Measurements from ENCODE around the gene DPYSL3. TPM values are rescaled to one million over a fixed set of nuclear protein-coding genes. Genes with fewer than 3 reads are reported as not detected.

The DPYSL3 gene
- total RNA-seq, 1 experiment from 2014 or later = 24.8 TPM

DNA sequence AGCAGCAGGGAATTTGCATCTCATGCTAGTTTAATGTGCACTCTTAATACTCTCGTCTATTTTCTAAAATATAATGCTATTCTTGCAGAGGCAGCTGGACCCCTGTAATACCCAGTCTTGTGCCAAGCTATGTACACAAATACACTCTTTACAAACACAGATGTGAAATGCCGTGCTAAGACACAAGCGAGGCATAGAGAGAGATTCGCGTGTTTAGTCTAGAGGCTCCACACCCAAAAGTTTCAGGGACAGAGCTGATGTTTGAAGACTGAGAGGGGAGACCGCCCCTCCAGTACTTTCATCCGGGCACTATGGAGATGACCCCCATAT is 1.2 kb downstream of the DPYSL3 start:
- no peaks in the 10 kb centered on the region for H3K36me3 ChIP-seq (ENCODE audit: insufficient read depth, low read length, poor library complexity, severe bottlenecking)
- TF ChIP-seq EZH2 (IDR thresholded peaks at IDR 0.05; ENCODE audit: borderline replicate concordance, low read depth, low read length, poor library complexity, severe bottlenecking) = no peak
- TF ChIP-seq, protein P1, sequence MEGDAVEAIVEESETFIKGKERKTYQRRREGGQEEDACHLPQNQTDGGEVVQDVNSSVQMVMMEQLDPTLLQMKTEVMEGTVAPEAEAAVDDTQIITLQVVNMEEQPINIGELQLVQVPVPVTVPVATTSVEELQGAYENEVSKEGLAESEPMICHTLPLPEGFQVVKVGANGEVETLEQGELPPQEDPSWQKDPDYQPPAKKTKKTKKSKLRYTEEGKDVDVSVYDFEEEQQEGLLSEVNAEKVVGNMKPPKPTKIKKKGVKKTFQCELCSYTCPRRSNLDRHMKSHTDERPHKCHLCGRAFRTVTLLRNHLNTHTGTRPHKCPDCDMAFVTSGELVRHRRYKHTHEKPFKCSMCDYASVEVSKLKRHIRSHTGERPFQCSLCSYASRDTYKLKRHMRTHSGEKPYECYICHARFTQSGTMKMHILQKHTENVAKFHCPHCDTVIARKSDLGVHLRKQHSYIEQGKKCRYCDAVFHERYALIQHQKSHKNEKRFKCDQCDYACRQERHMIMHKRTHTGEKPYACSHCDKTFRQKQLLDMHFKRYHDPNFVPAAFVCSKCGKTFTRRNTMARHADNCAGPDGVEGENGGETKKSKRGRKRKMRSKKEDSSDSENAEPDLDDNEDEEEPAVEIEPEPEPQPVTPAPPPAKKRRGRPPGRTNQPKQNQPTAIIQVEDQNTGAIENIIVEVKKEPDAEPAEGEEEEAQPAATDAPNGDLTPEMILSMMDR (conservative IDR thresholded peaks at IDR 0.05; ENCODE audit: low read depth, low read length) = no peak
- peaks cover 27% of the 10 kb centered on the region for H3K4me1 ChIP-seq (ENCODE audit: insufficient read depth, low read length, poor library complexity, severe bottlenecking)
- POLR2A ChIA-PET (ENCODE audit: low non-redundant PET) = interaction anchor here (0.5 kb wide), 1 partner anchor 49 kb away, joined by 4 read pairs; no protein-coding TSS in a partner anchor
- no peak for DNase-seq (ENCODE audit: low spot score)
- BruUV-seq (replicated peaks) = no TSS peak
- no peaks in the 10 kb centered on the region for H3K9me3 ChIP-seq (ENCODE audit: low read depth, low read length, poor library complexity, severe bottlenecking)
- no peaks in the 10 kb centered on the region for H3K27me3 ChIP-seq (replicated peaks; ENCODE audit: insufficient read depth, low read depth, low read length, poor library complexity)
- intact Hi-C loops (cut with micrococcal nuclease; ENCODE audit: unreplicated experiment) = no loop called here
- CTCF ChIA-PET = no interaction called here
- no peak overlapping the region for H3K27ac ChIP-seq (ENCODE audit: low read depth, low read length, poor library complexity, severe bottlenecking)
- H3K4me3 ChIP-seq (ENCODE audit: low read depth, low read length, poor library complexity, severe bottlenecking) = peak overlapping the region; percentile 61

DNA sequence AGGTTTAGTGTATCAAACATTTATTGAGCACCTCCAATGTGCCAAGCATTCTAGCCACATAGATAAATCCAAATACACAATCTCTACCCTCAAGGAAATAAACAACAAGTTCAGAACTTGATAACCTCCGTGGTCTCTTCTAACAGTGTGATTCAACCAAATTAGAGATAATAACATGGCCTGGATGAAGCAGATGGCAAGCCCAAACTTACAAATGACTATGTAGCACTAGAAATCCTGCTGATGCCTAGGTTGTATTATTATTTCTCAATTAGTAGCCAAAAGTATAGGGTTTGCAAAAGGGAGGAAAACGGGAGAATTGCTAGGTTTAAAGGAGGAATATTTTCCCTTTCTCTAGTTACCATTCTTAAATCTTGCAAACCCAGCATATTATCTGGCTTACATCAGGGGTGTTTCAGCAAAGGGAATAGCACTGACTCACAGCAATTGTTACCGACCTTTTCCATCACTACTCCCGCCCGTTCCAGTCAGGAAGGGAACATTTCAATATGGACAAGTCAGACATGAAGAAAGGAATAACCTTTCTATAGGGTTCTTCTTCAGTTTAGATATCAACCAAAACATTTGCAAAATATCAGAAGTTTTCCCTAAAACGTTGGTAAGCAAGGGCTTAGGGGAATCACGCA is 2.3 kb downstream of the DPYSL3 start:
- H3K27ac ChIP-seq (ENCODE audit: low read depth, low read length, poor library complexity, severe bottlenecking) = no peak overlapping the region
- POLR2A ChIA-PET (ENCODE audit: low non-redundant PET) = no interaction called here

DNA sequence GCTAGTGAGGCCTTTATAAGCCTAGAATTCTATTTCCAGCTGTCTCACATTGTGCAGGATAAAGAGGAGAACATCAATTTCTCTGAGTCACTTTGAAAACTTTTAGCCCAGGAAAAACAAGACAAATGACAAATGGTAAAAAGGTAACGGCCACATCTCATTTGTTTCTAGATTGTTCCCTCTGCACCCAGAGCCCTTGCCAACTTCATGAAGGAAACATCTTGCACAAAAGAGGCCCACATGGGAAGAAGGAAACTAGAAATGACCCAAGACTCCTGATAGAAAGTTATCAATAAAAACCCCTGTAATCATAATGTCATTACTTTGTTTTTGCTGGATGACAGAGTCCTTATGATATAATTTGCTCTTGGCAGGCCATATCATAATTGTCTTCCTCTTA is 5.3 kb downstream of the DPYSL3 start:
- no peak overlapping the region for H3K4me3 ChIP-seq (ENCODE audit: low read depth, low read length, poor library complexity, severe bottlenecking)
- CTCF ChIA-PET = interaction anchor here (0.6 kb wide), 1 partner anchor 72 kb away, joined by 9 read pairs; no protein-coding TSS in a partner anchor
- H3K4me1 ChIP-seq (ENCODE audit: insufficient read depth, low read length, poor library complexity, severe bottlenecking) = peaks cover 25% of the 10 kb centered on the region
- H3K36me3 ChIP-seq (ENCODE audit: insufficient read depth, low read length, poor library complexity, severe bottlenecking) = no peaks in the 10 kb centered on the region
- H3K27ac ChIP-seq (ENCODE audit: low read depth, low read length, poor library complexity, severe bottlenecking) = no peak overlapping the region
- BruUV-seq (replicated peaks) = no TSS peak
- POLR2A ChIA-PET (ENCODE audit: low non-redundant PET) = no interaction called here
- DNase-seq (ENCODE audit: low spot score) = no peak
- intact Hi-C loops (cut with micrococcal nuclease; ENCODE audit: unreplicated experiment) = no loop called here
- H3K27me3 ChIP-seq (replicated peaks; ENCODE audit: insufficient read depth, low read depth, low read length, poor library complexity) = no peaks in the 10 kb centered on the region
- no peaks in the 10 kb centered on the region for H3K9me3 ChIP-seq (ENCODE audit: low read depth, low read length, poor library complexity, severe bottlenecking)
- TF ChIP-seq EZH2 (IDR thresholded peaks at IDR 0.05; ENCODE audit: borderline replicate concordance, low read depth, low read length, poor library complexity, severe bottlenecking) = no peak
- TF ChIP-seq, protein P1 (conservative IDR thresholded peaks at IDR 0.05; ENCODE audit: low read depth, low read length) = no peak

More for the DNA sequence above, 2.3 kb downstream of the DPYSL3 start:
- TF ChIP-seq EZH2 (IDR thresholded peaks at IDR 0.05; ENCODE audit: borderline replicate concordance, low read depth, low read length, poor library complexity, severe bottlenecking) = no peak
- TF ChIP-seq, protein P1 (conservative IDR thresholded peaks at IDR 0.05; ENCODE audit: low read depth, low read length) = no peak
- no peaks in the 10 kb centered on the region for H3K27me3 ChIP-seq (replicated peaks; ENCODE audit: insufficient read depth, low read depth, low read length, poor library complexity)
- no peaks in the 10 kb centered on the region for H3K36me3 ChIP-seq (ENCODE audit: insufficient read depth, low read length, poor library complexity, severe bottlenecking)
- DNase-seq (ENCODE audit: low spot score) = no peak
- no peak overlapping the region for H3K4me3 ChIP-seq (ENCODE audit: low read depth, low read length, poor library complexity, severe bottlenecking)
- H3K9me3 ChIP-seq (ENCODE audit: low read depth, low read length, poor library complexity, severe bottlenecking) = no peaks in the 10 kb centered on the region
- peaks cover 32% of the 10 kb centered on the region for H3K4me1 ChIP-seq (ENCODE audit: insufficient read depth, low read length, poor library complexity, severe bottlenecking)
- intact Hi-C loops (cut with micrococcal nuclease; ENCODE audit: unreplicated experiment) = no loop called here
- no TSS peak for BruUV-seq (replicated peaks)
- CTCF ChIA-PET = no interaction called here
